ES-I3 (cell line): ENCODE results near the gene REPIN1.
A peak's percentile ranks its signal among the peaks of the same experiment; 100 is the strongest.

Experiments used
- H3K36me3 ChIP-seq: 2 replicates; pipeline ENCODE4 v1.6.1; 2013; ENCODE audit warnings: mild to moderate bottlenecking, low read length, control low read depth, moderate library complexity; ENCODE audit not compliant: insufficient read depth
- H3K4me1 ChIP-seq: 2 replicates; pipeline ENCODE4 v1.6.1; 2013; ENCODE audit warnings: mild to moderate bottlenecking, control low read depth, low read length; ENCODE audit not compliant: insufficient read depth
- H3K9ac ChIP-seq: 2 replicates; pipeline ENCODE4 v1.6.1; 2013; ENCODE audit warnings: low read depth, mild to moderate bottlenecking, low read length, moderate library complexity
- H3K9me3 ChIP-seq: 2 replicates; pipeline ENCODE4 v1.6.1; 2013; ENCODE audit warnings: mild to moderate bottlenecking, low read length, moderate library complexity; ENCODE audit not compliant: control insufficient read depth, insufficient read depth

REPIN1 gene

GRCh38 chr7:150390205-150390604, 21.6 kb downstream of the REPIN1 start:
- H3K9ac ChIP-seq, result no peak overlapping the region
- H3K36me3 ChIP-seq, result peaks cover 10% of the 10 kb centered on the region
- no peaks in the 10 kb centered on the region for H3K9me3 ChIP-seq
- H3K4me1 ChIP-seq, result peaks cover 38% of the 10 kb centered on the region

GRCh38 chr7:150393325-150393724, 24.7 kb downstream of the REPIN1 start:
- Histone ChIP-seq H3K36me3 (peaks cover 10% of the 10 kb centered on the region), H3K9ac (no peak overlapping the region), H3K9me3 (no peaks in the 10 kb centered on the region), H3K4me1 (peaks cover 22% of the 10 kb centered on the region; the same call in 1 of the 2 replicates)

GRCh38 chr7:150396426-150396825, 27.8 kb downstream of the REPIN1 start:
- H3K9ac ChIP-seq, result no peak overlapping the region
- H3K4me1 ChIP-seq, result peaks cover 46% of the 10 kb centered on the region
- no peaks in the 10 kb centered on the region for H3K9me3 ChIP-seq
- H3K36me3 ChIP-seq, result no peaks in the 10 kb centered on the region

- H3K36me3 ChIP-seq, result no peaks in the 10 kb centered on the region
- no peak overlapping the region for H3K9ac ChIP-seq
- no peaks in the 10 kb centered on the region for H3K9me3 ChIP-seq
- peaks cover 48% of the 10 kb centered on the region for H3K4me1 ChIP-seq
Measured at GRCh38 chr7:150396851-150397260, 28.2 kb downstream of the REPIN1 start.

- Histone ChIP-seq H3K9me3 (no peaks in the 10 kb centered on the region), H3K36me3 (no peaks in the 10 kb centered on the region), H3K4me1 (peaks cover 51% of the 10 kb centered on the region), H3K9ac (no peak overlapping the region)
Measured at GRCh38 chr7:150397346-150398107, 28.9 kb downstream of the REPIN1 start.

- Histone ChIP-seq H3K9me3 (no peaks in the 10 kb centered on the region), H3K9ac (no peak overlapping the region), H3K36me3 (no peaks in the 10 kb centered on the region), H3K4me1 (peaks cover 55% of the 10 kb centered on the region)
Measured at GRCh38 chr7:150398108-150398964, 29.7 kb downstream of the REPIN1 start.

- no peak overlapping the region for H3K9ac ChIP-seq
- no peaks in the 10 kb centered on the region for H3K9me3 ChIP-seq
- peaks cover 57% of the 10 kb centered on the region for H3K4me1 ChIP-seq
- H3K36me3 ChIP-seq, result no peaks in the 10 kb centered on the region
Measured at GRCh38 chr7:150398965-150399320, 30.3 kb downstream of the REPIN1 start.

- H3K9ac ChIP-seq, result peak overlapping the region; percentile 21; the same call in 1 of the 2 replicates
- peaks cover 58% of the 10 kb centered on the region for H3K4me1 ChIP-seq
- no peaks in the 10 kb centered on the region for H3K9me3 ChIP-seq
Measured at GRCh38 chr7:150399421-150400007, 30.9 kb downstream of the REPIN1 start.

GRCh38 chr7:150400008-150400787, 31.6 kb downstream of the REPIN1 start:
- Histone ChIP-seq H3K36me3 (no peaks in the 10 kb centered on the region), H3K4me1 (peaks cover 54% of the 10 kb centered on the region), H3K9me3 (no peaks in the 10 kb centered on the region), H3K9ac (peak overlapping the region; percentile 21; the same call in 1 of the 2 replicates)

More at GRCh38 chr7:150399421-150400007, 30.9 kb downstream of the REPIN1 start:
- H3K36me3 ChIP-seq, result no peaks in the 10 kb centered on the region

- peaks cover 54% of the 10 kb centered on the region for H3K4me1 ChIP-seq
- H3K36me3 ChIP-seq, result no peaks in the 10 kb centered on the region
- no peaks in the 10 kb centered on the region for H3K9me3 ChIP-seq
- H3K9ac ChIP-seq, result no peak overlapping the region; the same call in 1 of the 2 replicates
Measured at GRCh38 chr7:150400788-150401423, 32.3 kb downstream of the REPIN1 start.

GRCh38 chr7:150401424-150401790, 32.8 kb downstream of the REPIN1 start:
- H3K9me3 ChIP-seq, result no peaks in the 10 kb centered on the region
- peaks cover 56% of the 10 kb centered on the region for H3K4me1 ChIP-seq
- H3K9ac ChIP-seq, result no peak overlapping the region; the same call in 1 of the 2 replicates
- H3K36me3 ChIP-seq, result no peaks in the 10 kb centered on the region

- no peaks in the 10 kb centered on the region for H3K9me3 ChIP-seq
- H3K4me1 ChIP-seq, result peaks cover 62% of the 10 kb centered on the region
- peak overlapping the region; percentile 37; the same call in 1 of the 2 replicates for H3K9ac ChIP-seq
- H3K36me3 ChIP-seq, result no peaks in the 10 kb centered on the region
Measured at GRCh38 chr7:150401861-150402631, 33.4 kb downstream of the REPIN1 start.
